ENCODE results near the gene CPA5. TPM values are rescaled to one million over a fixed set of nuclear protein-coding genes. Genes with fewer than 3 reads are reported as not detected.

Gene CPA5
- total and polyA plus RNA-seq, 2 of the 8 experiments (the other 6 are each of a cell fraction or from before 2014, with no cell fraction given) = 0.12 TPM; not detected in 1

DNA sequence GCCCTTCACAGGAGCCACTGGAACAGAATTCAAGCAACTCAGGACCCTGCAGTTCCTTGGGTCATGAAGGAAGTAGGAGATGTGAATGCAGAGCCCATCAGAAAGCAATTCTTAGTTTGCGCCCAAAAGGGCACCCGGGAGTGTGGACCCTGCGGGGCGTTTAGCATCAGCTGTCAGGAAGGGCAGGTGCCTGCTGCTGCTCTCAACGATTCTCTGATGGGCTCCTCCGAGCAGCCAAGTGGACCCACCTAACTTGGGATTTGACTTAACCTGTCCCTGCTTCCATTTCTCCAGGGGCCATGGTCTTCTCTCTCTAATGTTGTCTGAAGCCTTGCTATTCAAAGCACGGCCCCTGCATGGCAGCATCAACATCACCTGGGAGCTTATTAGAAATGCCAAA is 17.1 kb downstream of the CPA5 start:
- no peak overlapping the region for H3K14ac ChIP-seq (ENCODE audit: insufficient read length)
- H3K79me1 ChIP-seq (ENCODE audit: low read depth, low read length) = no peaks in the 10 kb centered on the region
- H2AFZ ChIP-seq (ENCODE audit: low read length) = no peak overlapping the region
- ChIA-PET CTCF (ENCODE audit: partially characterized antibody) (interaction anchor here (11.6 kb wide), 1 partner anchor 18 kb away, joined by 59 read pairs; the partner anchor contains the start of gene CPA1), POLR2A (ENCODE audit: partially characterized antibody) (no interaction called here)
- 96% methylated on average over 7 of the region's 7 CpGs; no CpG with 5 or more reads in 1 of the 2 experiments for WGBS, 2 experiments (ENCODE audit: extremely low coverage in 1 of 2, insufficient coverage in 1 of 2, insufficient read length in 1 of 2, insufficient replicate concordance in 2 of 2, low coverage in 1 of 2, low lambda C conversion rate in 2 of 2, missing lambda C conversion rate in 1 of 2)
- H4K5ac ChIP-seq (ENCODE audit: insufficient read length, low read depth, low read length) = no peak overlapping the region
- no peak overlapping the region for H2AK5ac ChIP-seq (ENCODE audit: low read depth, low read length)
- no peak overlapping the region for H3K18ac ChIP-seq (ENCODE audit: extremely low read depth, low read length)
- no peak overlapping the region for H3K27ac ChIP-seq (ENCODE audit: low read depth, low read length)
- no peak overlapping the region for H3K4ac ChIP-seq (replicated peaks; ENCODE audit: insufficient read length, low read depth, low read length)
- H3K4me2 ChIP-seq (ENCODE audit: insufficient read depth in 1 of 2, low read depth in 2 of 2, low read length in 2 of 2) = no peak overlapping the region
- no peaks in the 10 kb centered on the region for H3K36me3 ChIP-seq (ENCODE audit: control insufficient read depth in 2 of 4, insufficient read depth in 4 of 4, low read length in 3 of 4)
- H3K27me3 ChIP-seq (replicated peaks in 1 of 4; ENCODE audit: control insufficient read depth in 3 of 4, extremely low read depth in 1 of 4, insufficient read depth in 3 of 4, low read length in 3 of 4) = no peaks in the 10 kb centered on the region
- FAIRE-seq (no peak), DNase-seq (ENCODE audit: low read depth in 1 of 2, low spot score in 2 of 2) (no peak)
- H3K79me2 ChIP-seq (ENCODE audit: control insufficient read depth in 1 of 2, insufficient read depth in 2 of 2, low read length in 2 of 2) = no peaks in the 10 kb centered on the region
- H3K9ac ChIP-seq (replicated peaks in 1 of 4; ENCODE audit: extremely low read depth in 1 of 4, low read depth in 3 of 4, low read length in 3 of 4) = no peak overlapping the region
- H3K23me2 ChIP-seq (ENCODE audit: low read depth, low read length) = no peaks in the 10 kb centered on the region
- H3K23ac ChIP-seq (ENCODE audit: insufficient read length) = no peak overlapping the region
- no peak overlapping the region for H4K91ac ChIP-seq (replicated peaks; ENCODE audit: insufficient read length, low read length)
- H4K8ac ChIP-seq (ENCODE audit: extremely low read depth, insufficient read depth, low read length) = no peak overlapping the region
- no peak overlapping the region for H2BK20ac ChIP-seq (ENCODE audit: low read length)
- H3K9me3 ChIP-seq (ENCODE audit: insufficient read depth in 2 of 2, low read depth in 1 of 2, low read length in 1 of 2) = 0 out of 4 replicates have a peak, but pooled peaks cover 0 to 6% of the 10 kb centered on the region in 2 experiments
- no peak overlapping the region for H2BK5ac ChIP-seq (ENCODE audit: low read depth, low read length)
- H2BK12ac ChIP-seq (ENCODE audit: low read depth, low read length) = no peak overlapping the region
- H2BK15ac ChIP-seq (ENCODE audit: low read length) = no peak overlapping the region
- H3K4me1 ChIP-seq (replicated peaks in 1 of 4; ENCODE audit: control insufficient read depth in 3 of 4, insufficient read depth in 4 of 4, low read length in 3 of 4) = peaks cover 1 to 7% (median 2%) of the 10 kb centered on the region in 4 experiments; a peak in 6 of 7 replicates
- H3K56ac ChIP-seq (replicated peaks; ENCODE audit: insufficient read length, low read depth, low read length) = no peak overlapping the region
- no peak overlapping the region for H3K4me3 ChIP-seq (ENCODE audit: extremely low read depth in 1 of 4, insufficient read depth in 2 of 4, low read depth in 3 of 4, low read length in 4 of 4)
- H4K20me1 ChIP-seq (replicated peaks in 1 of 2; ENCODE audit: control insufficient read depth in 1 of 2, insufficient read depth in 2 of 2, low read length in 2 of 2) = no peaks in the 10 kb centered on the region
- H2BK120ac ChIP-seq (replicated peaks; ENCODE audit: low read depth, low read length) = no peak overlapping the region
- no peak for TF ChIP-seq JUND (IDR thresholded peaks at IDR 0.05; ENCODE audit: low read length)
- no peak for TF ChIP-seq TCF12 (IDR thresholded peaks at IDR 0.05; ENCODE audit: low read depth, low read length)
- TF ChIP-seq CBX8 (IDR thresholded peaks at IDR 0.05; ENCODE audit: borderline replicate concordance, low read depth, low read length) = no peak
- no peak for TF ChIP-seq RFX5 (IDR thresholded peaks at IDR 0.05; ENCODE audit: borderline replicate concordance, low read depth, low read length)
- no peak for TF ChIP-seq CHD1 (IDR thresholded peaks at IDR 0.05; ENCODE audit: low read depth, low read length)
- TF ChIP-seq SIX5 (IDR thresholded peaks at IDR 0.05; ENCODE audit: low read depth, low read length) = no peak
- no peak for TF ChIP-seq ASH2L (IDR thresholded peaks at IDR 0.05; ENCODE audit: low read length)

All from H1 (cell line).